ENCODE results near the gene INS.
A peak's percentile ranks its signal among the peaks of the same experiment; 100 is the strongest.

The INS gene

GRCh38 chr11:2143799-2144543 lies 17.0 kb downstream of the INS start:
- H4K20me1 ChIP-seq (ENCODE audit: control insufficient read depth, insufficient read depth, low read depth, low read length) = no peaks in the 10 kb centered on the region
- H3K4me1 ChIP-seq (ENCODE audit: control insufficient read depth, low read length) = no peaks in the 10 kb centered on the region
- no peaks in the 10 kb centered on the region for H3K9me2 ChIP-seq (replicated peaks; ENCODE audit: control insufficient read depth, low read length)
- H3K4me2 ChIP-seq (ENCODE audit: low read length) = no peak overlapping the region
- no peaks in the 10 kb centered on the region for H3F3A ChIP-seq (ENCODE audit: control insufficient read depth, insufficient read depth)
- no peaks in the 10 kb centered on the region for H3K9me3 ChIP-seq (ENCODE audit: control insufficient read depth, insufficient read depth, low read length)
- H3K27me3 ChIP-seq (ENCODE audit: control insufficient read depth, low read length) = peaks cover 32% of the 10 kb centered on the region
- no peak overlapping the region for H3K27ac ChIP-seq (ENCODE audit: low read depth, low read length)
- no peaks in the 10 kb centered on the region for H3K79me2 ChIP-seq (ENCODE audit: control insufficient read depth, low read length)
- TF ChIP-seq EZH2phosphoT487 (IDR thresholded peaks at IDR 0.05; ENCODE audit: borderline replicate concordance, low read length) (0 out of 2 replicates have a peak, but pooled peaks have one; percentile 45), CTCF (IDR thresholded peaks at IDR 0.05; ENCODE audit: low read depth, low read length, poor library complexity, severe bottlenecking) (no peak)
- no peaks in the 10 kb centered on the region for H3K36me3 ChIP-seq (ENCODE audit: control insufficient read depth, low read length)
- no peak overlapping the region for H3K4me3 ChIP-seq (ENCODE audit: low read length)

DNA sequence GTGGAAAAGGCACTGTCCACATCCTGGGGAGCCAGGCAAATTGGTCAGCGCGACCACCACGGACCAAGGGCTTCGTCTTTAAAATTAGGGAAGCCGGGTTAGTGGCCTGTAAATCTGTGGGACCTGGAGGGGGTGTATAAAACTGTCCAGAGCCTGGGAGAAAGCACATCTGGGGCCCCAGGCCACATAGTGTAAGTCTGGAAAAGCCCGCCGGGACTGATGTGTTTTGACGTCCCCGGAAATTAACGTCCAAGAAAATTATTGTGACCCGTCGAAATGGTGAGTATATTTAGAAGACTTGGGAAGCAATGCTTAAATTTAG lies 17.6 kb downstream of the INS start:
- Histone ChIP-seq H3K4me2 (ENCODE audit: low read length) (no peak overlapping the region), H3K36me3 (ENCODE audit: control insufficient read depth, low read length) (no peaks in the 10 kb centered on the region), H3F3A (ENCODE audit: control insufficient read depth, insufficient read depth) (no peaks in the 10 kb centered on the region), H3K9me3 (ENCODE audit: control insufficient read depth, insufficient read depth, low read length) (no peaks in the 10 kb centered on the region), H3K4me1 (ENCODE audit: control insufficient read depth, low read length) (no peaks in the 10 kb centered on the region), H3K79me2 (ENCODE audit: control insufficient read depth, low read length) (no peaks in the 10 kb centered on the region), H3K27me3 (ENCODE audit: control insufficient read depth, low read length) (peaks cover 32% of the 10 kb centered on the region), H4K20me1 (ENCODE audit: control insufficient read depth, insufficient read depth, low read depth, low read length) (no peaks in the 10 kb centered on the region), H3K27ac (ENCODE audit: low read depth, low read length) (no peak overlapping the region), H3K9me2 (replicated peaks; ENCODE audit: control insufficient read depth, low read length) (no peaks in the 10 kb centered on the region), H3K4me3 (ENCODE audit: low read length) (no peak overlapping the region)
- TF ChIP-seq EZH2phosphoT487 (IDR thresholded peaks at IDR 0.05; ENCODE audit: borderline replicate concordance, low read length) (no peak), CTCF (IDR thresholded peaks at IDR 0.05; ENCODE audit: low read depth, low read length, poor library complexity, severe bottlenecking) (no peak)

DNA sequence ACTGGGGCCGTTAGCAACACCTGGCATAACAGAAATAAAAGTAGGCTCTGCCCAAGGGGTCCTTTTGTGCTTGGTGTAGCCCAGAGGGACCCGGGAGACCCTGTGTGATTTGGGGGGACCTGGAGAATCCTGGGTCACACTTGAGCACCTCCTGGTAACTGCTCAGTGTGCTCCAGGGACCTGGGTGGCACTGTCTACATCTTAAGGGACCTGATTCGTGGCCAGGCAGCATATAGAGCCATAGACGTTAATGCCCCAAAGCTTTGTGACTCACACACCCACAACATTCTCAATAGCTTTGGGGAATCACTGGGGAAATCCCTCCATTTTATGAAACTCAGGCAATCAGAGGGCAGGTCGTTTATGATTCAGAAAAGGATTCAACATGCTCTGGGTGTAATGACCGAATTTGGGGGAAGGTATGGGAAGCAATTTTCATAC lies 18.2 kb downstream of the INS start:
- Histone ChIP-seq H3K27me3 (ENCODE audit: control insufficient read depth, low read length) (peaks cover 32% of the 10 kb centered on the region), H3K27ac (ENCODE audit: low read depth, low read length) (no peak overlapping the region), H3K4me3 (ENCODE audit: low read length) (no peak overlapping the region), H3K4me2 (ENCODE audit: low read length) (no peak overlapping the region), H3K79me2 (ENCODE audit: control insufficient read depth, low read length) (no peaks in the 10 kb centered on the region), H3K9me3 (ENCODE audit: control insufficient read depth, insufficient read depth, low read length) (no peaks in the 10 kb centered on the region), H3K9me2 (replicated peaks; ENCODE audit: control insufficient read depth, low read length) (no peaks in the 10 kb centered on the region), H3K36me3 (ENCODE audit: control insufficient read depth, low read length) (no peaks in the 10 kb centered on the region), H4K20me1 (ENCODE audit: control insufficient read depth, insufficient read depth, low read depth, low read length) (no peaks in the 10 kb centered on the region), H3K4me1 (ENCODE audit: control insufficient read depth, low read length) (no peaks in the 10 kb centered on the region), H3F3A (ENCODE audit: control insufficient read depth, insufficient read depth) (no peaks in the 10 kb centered on the region)
- TF ChIP-seq CTCF (IDR thresholded peaks at IDR 0.05; ENCODE audit: low read depth, low read length, poor library complexity, severe bottlenecking) (no peak), EZH2phosphoT487 (IDR thresholded peaks at IDR 0.05; ENCODE audit: borderline replicate concordance, low read length) (no peak)
